OCI-LY7 (cell line): ENCODE results near the gene KLF11.

Source experiments
- EZH2phosphoT487 ChIP-seq: fragments of 200-600 bp; sonication (generic); IDR thresholded peaks from 2 replicates; pipeline ENCODE4 v1.6.1; 2018; ENCODE audit warnings: low read depth, borderline replicate concordance, mild to moderate bottlenecking, mixed run types, antibody characterized with exemption, low read length, moderate library complexity, mixed read lengths
- TF ChIP-seq, protein P1 (sequence below): fragments of 200-600 bp; sonication (generic); conservative IDR thresholded peaks from 2 replicates; pipeline ENCODE4 v1.5.1; 2014; ENCODE audit warnings: mild to moderate bottlenecking, antibody characterized with exemption, low read length, moderate library complexity, mixed read lengths

DNA sequence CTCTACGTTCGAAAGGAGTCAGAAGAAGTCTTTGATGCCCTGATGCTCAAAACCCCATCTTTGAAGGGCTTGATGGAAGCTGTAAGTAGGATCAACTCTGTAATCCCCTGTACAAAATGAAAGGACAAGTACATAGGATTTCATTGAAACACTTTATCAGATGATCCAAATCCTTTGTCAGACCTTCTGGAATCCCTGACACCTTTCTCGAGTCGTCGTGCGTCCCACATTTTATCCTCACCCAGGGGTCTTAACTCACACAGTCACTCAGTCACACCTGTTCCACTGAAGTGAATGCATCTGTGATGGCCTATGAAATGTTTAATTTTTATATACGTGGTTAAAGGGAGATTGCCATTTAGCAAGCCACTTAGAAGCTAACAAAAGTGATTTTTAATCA lies 47.0 kb upstream of the KLF11 start:
- TF ChIP-seq, protein P1, sequence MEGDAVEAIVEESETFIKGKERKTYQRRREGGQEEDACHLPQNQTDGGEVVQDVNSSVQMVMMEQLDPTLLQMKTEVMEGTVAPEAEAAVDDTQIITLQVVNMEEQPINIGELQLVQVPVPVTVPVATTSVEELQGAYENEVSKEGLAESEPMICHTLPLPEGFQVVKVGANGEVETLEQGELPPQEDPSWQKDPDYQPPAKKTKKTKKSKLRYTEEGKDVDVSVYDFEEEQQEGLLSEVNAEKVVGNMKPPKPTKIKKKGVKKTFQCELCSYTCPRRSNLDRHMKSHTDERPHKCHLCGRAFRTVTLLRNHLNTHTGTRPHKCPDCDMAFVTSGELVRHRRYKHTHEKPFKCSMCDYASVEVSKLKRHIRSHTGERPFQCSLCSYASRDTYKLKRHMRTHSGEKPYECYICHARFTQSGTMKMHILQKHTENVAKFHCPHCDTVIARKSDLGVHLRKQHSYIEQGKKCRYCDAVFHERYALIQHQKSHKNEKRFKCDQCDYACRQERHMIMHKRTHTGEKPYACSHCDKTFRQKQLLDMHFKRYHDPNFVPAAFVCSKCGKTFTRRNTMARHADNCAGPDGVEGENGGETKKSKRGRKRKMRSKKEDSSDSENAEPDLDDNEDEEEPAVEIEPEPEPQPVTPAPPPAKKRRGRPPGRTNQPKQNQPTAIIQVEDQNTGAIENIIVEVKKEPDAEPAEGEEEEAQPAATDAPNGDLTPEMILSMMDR, result no peak
- TF ChIP-seq EZH2phosphoT487, result no peak
